ENCODE data around the gene ING5.

DNA sequence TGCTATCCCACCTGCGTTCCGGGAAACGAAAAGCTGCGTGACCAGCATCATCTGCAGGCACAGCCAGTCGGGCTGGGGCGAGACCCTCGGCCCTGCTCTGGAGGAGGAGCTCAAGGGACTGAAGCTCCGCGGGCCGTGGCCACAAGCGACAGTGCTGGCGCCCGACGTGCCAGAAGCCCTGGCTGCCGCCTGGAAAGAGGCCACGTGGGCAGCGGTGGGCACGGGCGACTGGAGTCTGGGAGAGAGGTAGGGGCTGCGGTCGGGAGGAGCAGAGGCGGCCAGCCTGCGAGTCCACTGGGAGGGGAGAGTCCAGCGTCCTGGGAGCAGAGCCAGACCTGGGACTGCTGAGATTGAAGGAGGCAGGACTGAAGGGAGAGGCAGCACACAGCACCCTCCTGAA lies 24.4 kb upstream of the ING5 start:
- TF ChIP-seq, protein P1, sequence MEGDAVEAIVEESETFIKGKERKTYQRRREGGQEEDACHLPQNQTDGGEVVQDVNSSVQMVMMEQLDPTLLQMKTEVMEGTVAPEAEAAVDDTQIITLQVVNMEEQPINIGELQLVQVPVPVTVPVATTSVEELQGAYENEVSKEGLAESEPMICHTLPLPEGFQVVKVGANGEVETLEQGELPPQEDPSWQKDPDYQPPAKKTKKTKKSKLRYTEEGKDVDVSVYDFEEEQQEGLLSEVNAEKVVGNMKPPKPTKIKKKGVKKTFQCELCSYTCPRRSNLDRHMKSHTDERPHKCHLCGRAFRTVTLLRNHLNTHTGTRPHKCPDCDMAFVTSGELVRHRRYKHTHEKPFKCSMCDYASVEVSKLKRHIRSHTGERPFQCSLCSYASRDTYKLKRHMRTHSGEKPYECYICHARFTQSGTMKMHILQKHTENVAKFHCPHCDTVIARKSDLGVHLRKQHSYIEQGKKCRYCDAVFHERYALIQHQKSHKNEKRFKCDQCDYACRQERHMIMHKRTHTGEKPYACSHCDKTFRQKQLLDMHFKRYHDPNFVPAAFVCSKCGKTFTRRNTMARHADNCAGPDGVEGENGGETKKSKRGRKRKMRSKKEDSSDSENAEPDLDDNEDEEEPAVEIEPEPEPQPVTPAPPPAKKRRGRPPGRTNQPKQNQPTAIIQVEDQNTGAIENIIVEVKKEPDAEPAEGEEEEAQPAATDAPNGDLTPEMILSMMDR (IDR thresholded peaks at IDR 0.05; ENCODE audit: low read depth, low read length) = no peak
- TF ChIP-seq EZH2phosphoT487 (IDR thresholded peaks at IDR 0.05; ENCODE audit: low read depth) = no peak

All from OCI-LY3 (cell line).